ENCODE results near the gene SNN.

Gene SNN

DNA sequence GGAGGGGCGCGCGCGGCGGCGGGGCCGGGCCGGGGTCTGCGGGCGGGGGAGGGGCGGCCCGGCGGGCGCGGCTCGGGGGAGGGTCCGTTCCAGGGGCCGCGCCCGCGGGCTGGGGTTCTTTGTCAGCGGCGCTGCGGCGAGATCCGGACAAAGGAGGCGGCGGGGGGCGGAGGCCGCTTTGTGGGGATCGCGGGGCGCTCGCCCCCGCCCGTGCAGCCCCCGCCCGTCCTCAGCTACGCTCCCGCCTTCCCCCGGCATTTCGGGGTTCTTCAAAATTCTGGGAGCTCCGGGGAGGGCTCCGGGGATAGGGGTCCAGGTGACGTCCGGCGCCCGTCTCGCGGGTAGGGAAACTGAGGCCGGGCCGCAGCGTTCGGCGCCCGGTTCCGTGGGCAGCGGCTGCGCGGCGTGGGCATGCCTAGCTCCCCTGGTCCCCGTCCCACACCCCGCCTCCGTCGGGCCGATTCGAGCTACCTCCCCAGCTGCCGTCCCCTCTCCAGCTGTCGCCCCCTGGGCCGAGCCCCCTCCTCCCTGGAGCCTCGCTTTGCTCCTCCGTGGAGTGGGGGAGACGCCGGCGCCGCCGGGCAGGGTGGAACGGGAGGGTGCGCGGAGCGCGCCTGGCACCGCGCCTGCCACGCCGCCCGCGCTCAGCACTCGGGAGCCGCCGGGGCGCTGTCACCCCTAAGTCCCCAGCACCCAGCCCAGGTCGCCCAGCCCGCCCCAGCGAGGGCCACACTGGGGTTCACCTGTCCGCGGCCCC is 546 bp downstream of the SNN start:
- no peak for DNase-seq

DNA sequence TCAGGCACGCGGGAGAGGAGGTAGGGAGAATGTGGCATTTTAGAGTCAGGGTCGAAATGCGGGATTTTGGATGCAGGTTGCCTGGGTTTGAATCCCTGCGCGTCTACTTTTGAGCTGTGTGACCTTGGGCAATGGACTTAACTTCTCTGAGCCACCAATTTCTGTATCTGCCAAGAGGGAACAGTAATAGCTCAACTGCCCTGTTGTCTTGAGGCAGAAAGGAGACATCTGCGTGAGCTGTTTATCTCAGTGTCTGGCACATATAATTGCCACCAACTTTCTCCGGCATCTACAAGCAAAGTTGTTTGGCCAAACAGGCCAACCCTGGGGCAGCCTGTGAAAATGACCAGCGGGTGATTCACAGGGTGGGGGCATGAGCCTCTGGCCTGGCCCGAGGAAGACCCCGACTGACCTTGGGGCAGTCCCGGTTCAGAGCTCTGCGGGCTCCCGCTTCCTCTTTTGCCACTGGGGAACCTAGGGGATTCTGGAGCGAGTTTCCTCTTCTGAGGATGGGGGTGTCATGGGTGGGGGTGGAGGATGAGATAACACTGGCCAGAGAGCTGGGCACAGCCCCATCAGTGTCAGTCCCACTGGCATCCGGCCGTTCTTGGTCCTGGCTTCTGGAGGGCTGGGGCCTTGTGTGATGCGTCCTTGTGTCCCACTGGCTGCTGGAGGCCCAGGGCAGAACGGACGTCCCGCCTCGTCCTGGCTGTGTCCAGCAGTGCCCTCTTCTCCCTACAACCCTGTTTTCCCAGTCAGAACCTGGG is 1.3 kb downstream of the SNN start:
- no peak for DNase-seq

DNA sequence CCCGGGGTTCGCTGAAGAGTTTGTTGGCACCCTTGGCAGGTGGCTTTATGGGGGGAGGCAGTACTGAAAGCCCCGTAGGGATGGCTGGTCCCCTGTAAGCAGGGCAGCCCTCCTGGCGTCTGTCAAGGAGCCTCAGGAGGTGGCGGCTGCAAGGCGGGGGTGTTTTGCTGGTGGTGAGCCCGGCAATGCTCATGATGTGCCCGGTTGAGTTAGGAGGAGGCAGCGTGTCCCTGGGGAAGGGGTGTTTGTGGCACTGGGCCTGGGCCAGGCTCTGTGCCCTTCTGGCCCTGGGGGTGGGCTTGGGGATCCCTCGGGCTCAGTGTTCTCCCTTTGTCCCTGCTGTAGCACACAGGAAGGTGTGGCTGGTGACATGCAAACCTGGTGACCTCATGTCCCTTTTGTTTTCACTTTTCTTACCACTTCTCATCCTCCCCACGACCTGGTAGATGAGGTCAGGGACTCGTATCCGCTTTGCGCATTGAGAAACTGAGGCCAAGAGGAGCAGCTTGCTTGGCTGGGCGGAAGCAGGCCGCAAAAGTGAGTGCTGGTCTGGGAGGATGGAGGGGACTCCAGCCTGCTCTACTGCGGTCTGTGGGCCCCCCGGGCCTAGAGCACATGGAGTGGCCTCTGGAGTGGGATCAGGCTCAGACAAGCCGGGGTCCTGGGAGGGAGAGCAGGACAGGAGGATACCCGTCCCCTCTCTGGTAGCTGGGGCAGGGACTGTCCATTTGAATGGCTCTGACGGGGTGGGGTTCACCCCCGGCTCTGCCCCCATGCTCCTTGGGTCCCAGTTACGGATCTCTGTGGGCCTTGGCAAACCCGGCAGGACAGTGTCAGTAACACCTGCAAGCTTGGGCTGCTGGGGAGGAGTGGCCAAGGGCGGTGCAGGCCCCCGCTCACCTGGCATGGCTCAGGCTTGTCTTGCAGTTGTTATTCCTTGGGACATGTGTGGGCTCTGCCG is 2.2 kb downstream of the SNN start:
- DNase-seq, result no peak

DNA sequence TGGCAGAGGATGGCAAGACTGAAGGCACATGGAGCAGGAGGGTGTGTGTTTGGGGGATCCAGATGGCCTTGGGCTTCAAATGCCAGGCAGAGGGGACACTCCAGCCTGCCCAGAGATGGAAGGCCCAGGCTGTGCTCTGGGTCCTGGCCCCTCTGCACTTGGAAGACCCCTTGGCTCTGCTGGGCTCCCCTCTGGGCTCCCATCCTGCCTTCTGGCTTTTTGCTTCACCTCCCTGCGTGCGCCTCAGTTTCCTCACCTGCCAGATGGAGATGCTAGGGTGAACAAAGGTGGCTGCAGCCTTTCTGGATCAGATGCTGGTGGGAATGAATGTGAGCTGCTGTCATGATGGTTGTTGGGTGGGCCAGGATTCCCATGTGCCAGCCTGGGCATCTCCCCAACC is 3.0 kb downstream of the SNN start:
- DNase-seq, result no peak

DNA sequence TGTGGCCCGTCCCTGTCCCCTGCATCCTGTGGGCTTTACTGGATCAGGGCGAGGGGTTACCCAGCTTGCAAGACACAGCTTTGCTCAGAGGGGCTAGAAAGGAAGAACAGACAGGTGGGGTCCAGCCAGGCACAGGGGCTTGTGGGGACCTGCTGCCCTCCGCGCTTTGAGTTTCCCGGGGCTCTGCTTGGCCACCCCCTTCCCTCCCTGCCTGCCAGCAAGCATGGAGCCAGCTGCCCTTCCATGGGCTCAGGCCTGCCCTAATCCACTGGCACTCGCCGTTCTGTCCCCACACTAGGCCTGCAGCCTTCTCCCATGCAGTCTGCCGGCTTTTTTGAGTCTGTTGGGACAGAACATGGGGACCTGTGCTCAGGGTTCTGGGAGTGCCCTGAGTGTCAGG is 3.4 kb downstream of the SNN start:
- DNase-seq, result no peak

DNA sequence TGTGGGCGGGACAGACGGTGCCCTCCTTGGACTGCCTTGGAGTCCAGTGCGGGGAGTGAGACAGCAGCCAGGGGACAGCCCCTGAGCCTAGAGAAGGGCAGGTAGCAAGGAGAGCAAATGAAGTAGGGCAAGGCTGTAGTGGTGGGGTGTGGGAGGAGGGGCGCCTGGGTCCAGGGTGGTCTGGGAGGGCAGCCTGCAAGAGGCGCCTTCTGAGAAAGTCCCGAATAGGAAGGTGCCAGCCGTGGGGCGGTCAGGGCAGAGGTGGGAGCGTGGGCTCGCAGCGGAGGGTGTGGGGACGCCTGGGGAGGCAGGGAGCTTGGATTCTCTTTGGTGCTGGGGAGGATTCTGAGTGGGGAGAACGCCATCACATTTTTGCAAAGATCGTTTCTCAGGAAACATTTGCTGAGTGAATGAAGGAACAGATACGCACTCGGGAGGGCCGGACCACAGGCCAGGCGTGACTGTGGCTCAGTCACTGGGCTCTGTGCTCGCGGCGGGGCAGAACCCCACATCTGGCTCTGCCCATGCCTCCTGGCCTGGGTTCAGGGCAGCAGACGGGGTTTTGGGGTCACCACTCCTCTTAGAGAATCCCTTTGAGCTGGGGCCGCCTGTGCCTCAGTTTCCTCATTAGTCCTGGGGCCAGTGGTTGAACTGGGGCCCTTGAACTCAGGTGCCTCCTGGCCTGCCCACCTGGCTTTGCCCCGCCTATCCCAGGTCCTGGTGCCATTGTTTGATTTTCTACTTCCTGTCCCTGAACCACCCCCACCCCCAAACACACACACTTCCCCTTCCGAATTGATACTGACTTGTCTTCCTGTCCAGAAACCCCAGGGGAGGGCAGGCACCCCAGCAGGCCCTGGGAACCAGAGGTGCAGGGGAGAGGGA is 4.2 kb downstream of the SNN start:
- DNase-seq, result no peak

DNA sequence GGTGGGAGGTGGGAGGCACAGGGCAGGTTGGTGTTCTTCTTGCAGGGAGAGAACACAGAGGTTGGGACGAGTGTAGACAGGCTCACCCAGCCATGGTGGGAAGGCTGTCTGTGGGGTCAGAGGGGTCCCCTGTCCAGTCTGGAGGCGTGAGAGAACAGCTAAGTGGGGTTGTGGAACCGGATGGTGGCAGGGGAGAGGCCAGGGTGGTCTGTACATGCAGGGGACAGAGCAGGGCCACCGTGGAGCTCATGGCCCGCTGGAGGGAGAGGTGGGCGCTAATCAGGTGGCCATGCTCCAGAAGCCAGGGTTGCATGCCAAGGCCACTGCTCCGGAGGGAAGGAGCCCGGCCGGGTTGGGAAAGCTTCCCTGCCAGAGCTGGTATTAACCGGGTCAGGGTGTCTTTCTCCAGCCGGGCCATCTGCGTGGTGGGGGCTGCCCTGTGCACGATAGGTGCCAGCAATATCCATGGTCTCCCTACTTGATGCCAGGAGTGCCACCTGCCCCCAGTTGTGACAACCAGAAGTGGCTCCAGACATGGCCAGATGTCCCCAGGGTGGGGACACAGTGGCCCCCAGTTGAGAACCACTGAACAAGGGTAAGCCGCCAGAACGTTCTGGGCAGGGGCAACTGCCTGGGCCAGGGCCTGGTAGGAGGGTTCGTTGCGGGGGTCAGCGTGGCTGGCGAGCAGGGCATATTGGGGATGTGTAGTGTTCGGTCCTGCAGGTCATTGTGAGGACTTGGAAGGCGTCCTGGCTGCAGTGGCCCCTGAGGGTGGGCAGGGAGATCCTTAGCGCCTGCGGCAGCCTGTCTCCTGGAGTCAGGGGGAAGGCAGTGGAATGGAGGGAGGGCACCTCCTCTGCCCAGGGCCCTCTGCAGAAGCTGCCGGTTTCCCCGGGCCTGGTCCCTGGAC is 5.1 kb downstream of the SNN start:
- DNase-seq, result no peak

DNA sequence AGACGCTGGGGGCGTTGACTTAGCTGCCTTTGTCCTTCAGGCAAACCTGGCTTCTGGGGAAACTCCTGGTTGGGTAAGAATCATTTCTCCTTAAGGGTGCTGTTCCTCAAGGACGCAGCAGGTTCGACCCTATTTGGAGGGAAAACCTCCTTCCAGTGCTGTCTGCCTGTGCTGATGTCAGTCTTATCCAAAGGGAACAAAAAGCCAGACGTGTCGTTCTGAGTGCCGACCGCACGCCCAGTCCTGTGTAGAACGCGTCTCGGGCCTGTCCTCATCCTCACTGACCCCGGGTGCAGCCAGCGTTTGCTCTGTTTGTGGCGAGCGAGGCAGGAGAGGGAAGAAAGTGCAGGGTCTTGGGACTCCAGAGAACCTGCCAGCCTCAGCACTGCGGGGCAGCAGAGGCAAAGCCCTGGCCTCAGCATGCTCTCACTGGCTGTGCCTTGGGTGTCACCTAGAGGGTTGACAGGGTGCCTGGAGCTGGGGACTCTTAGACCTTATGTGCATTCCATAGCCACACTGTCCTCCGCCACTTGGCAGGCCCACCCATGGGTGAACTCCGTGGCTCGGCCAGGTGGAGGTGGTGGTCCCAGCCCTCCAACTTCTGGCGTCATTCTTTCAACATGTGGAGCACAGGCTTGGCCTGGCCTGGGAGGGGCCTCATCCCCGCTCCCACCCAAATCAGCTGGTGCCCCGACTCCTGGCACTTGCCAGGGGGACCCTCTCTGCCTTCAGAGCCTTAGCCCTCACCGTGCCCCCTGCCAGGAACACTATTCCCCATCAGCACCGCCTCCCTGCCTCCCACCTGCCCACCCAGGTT is 6.0 kb downstream of the SNN start:
- DNase-seq, result no peak

DNA sequence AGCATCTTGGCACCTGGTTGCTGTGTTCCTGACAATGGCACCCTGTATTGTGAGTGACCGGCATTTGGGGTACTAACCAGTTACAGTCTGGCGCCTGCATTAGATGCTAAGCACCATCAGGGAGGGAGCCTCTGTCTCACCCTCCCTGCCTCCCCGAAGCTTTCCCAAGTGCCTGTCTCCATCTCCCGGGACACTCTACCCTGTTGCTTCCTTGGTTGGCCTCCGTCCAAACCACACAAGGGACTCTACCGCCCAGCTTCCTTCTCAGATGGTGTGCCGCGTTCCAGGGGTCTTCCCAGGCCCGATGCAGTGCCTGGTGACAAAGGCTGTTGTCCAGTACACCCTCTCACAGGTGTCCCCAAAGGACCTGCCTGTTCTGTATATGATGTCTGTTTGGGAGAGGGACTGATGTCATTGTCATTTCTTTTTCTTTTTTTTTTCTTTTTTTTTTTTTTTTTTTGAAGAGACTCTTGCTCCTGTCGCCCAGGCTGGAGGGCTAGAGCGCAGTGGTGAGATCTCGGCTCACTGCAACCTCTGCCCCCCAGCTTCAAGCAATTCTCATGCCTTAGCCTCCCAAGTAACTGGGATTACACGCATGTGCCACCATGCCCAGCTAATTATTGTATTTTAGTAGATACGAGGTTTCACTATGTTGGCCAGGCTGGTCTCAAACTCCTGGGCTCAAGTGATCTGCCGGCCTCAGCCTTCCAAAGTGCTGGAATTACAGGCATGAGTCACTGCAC is 6.7 kb downstream of the SNN start:
- DNase-seq, result no peak

DNA sequence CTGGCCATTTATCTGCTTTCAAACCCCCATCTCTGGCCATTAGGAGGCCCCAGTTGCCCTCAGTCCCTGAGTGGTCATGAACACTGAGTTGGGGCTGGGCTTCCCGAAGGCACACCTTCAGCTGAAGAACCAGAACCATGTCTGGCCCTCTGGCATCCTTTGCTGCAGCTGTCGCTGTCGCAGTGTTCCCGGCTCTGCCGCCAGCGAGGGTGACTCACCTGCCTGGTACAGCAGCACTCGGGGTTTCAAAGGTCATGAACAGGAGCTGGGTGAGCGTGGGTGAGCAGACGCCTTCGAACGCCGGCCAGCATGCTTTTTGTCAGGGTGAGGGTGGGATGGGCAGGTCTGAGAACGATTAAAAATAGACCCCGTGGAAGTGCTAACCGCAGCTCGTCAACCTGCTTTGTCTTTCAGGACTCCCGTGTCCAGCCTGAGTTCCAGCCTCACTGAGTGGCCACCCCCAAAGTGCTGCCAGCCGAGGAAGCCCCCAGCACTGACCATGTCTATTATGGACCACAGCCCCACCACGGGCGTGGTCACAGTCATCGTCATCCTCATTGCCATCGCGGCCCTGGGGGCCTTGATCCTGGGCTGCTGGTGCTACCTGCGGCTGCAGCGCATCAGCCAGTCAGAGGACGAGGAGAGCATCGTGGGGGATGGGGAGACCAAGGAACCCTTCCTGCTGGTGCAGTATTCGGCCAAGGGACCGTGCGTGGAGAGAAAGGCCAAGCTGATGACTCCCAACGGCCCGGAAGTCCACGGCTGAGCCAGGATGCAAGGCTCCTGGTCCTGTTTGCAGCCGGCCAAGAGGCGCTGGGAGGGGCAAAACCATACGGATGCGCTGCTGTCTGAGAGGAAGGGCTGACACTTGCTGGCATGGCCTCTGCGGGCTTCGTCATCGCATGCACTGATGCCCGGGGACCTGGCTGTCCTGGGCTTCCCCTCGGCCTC is 7.6 kb downstream of the SNN start:
- DNase-seq, result no peak

DNA sequence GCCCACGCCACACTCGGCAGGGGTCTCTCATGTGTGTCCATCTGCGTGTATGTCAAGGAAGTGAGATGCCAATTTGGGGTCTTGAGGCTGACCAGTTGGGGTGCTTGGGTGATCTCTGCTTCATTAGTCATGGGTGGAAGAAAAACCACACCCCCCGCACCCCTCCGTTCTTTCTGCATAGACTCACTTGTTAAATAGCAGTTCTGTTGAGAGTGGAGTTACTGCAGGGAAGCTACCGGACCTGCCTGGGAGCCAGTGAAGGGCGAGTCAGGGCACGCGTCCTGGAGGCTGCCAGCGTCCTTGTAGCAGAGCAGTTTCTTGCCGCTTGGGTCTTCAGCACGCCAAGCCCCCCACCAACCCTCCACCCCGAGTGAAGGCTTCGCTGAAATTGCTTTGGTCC is 8.5 kb downstream of the SNN start:
- no peak for DNase-seq

DNA sequence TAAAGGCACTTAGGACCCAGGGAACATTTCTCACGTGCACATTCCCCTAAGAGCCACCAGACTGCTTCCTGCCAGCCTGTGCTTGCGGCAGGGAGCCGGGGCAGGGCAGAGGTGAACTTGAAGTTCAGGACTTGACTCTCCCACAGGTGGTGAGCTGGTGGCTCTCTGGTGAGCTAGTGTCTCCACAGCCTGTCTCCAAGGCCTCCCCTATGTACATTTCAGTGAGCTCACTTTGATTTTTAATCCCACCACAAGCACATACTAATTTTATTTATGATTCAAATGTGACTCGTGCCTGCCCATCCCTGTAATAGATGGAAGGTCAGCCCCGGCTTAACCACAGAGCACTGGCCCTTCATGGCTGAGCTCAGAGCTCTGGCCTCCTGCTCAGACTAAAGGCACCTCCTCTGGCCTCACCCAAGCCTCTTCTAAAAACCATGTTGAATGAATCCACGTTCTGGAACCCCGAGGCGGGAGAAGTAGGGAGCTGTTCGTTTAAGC is 9.2 kb downstream of the SNN start:
- DNase-seq, result no peak

DNA sequence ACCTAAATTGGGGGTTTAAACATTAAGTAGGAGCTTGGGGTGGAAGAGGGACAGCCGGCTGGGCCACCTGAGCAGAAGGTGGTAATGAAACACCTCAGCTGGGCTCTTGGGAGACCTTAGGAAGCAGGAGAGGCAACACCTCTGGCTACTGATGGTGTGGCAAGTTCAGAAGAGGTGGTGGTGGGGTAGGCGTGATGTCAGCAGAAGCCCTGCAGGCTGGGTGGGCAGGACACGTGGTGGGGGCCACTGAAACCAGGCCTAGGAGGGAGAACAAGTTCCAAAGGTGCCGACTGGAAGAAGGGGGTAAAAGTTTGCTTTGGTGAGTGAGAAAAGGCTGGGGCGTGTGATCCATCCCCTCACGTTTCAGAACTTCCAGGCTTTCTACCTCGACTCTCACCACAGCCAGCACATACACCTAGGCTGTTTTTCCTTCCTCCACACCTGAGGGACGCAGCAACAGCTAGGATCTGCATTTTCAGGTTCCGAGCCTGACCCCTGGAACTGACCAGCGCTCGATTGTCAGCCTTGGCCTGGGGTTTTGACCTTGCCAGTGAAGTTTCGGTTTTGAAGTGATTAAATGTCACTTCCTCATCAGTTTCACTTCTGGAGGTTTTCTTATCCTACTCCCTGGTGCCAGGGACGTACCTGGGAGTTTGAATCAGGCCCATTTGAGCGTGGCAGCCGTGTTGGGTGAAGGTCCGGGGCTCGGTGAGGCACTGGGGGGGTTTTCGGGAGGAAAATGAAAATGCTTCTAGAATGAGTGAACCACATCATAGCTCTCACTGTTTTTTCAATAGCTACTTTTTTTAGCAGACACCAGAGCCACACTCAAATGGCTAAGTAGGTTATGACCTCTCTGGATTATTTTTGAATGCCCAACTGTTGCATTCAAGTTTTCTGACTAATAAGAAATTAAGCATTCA is 10.0 kb downstream of the SNN start:
- no peak for DNase-seq

DNA sequence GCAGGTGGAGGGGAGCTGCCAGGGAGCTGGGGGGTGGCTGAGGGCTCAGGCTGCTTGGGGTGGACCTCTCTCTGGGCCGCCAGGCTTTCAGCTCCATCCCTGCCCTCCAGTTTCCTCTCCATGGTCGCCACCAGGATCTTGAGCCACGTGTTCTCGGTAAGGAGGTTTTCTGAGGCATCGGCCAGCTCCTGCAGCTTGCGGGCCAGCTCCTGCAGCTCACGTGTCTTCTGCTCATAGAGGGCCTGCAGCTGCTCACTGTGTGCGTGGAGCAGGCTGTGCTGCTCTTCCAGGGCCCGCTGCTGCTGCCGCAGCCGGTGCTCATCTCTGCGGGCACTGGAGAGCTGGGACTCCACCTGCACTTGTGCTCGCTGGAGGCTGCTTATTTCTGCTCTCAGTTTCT is 11.0 kb downstream of the SNN start:
- no peak for DNase-seq

DNA sequence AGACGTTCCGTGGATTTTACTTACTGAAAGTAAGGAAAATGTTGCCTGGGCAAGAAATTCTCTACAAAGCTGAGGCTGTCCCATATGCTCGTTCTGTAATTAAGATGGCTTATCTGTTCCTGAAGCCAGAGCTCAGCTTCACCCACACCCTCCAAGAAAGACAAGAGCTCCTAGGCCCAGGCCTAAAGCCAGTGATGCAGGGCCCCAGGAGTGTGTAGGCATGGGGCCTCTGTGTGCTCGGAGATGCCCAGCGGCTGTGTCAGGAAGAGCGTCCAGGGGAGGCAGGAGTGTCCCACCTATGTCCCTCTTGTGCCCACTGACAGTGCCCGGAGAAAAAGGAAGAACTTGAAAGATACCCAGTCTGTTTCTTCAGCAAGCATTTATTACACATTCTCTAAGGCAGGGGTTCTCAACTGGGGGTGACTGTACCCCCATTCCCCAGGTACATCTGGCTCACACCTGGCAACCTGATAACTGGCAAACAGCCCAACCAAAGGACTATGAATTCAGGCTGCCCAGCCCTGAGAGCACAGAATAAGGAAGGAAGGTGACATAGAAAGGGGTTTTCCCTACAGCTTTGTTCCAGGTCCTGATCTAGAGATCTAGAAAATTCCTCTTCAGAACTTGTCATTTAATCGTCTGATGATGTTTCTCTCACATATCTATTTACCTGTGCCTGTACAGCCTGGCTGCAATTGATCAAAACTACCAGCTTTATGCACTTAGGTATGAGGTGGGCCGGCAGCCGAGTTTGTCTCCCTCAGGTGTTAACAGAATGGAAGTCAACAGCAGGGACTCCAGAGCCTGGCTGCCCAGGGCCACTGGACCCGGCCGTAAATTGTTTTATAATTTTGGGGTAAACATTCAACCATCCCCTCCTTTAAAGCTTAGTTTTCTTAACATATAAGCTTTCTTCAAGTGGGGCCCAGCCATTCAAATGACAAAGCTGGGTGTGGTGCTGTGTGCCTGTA is 12.0 kb downstream of the SNN start:
- no peak for DNase-seq

DNA sequence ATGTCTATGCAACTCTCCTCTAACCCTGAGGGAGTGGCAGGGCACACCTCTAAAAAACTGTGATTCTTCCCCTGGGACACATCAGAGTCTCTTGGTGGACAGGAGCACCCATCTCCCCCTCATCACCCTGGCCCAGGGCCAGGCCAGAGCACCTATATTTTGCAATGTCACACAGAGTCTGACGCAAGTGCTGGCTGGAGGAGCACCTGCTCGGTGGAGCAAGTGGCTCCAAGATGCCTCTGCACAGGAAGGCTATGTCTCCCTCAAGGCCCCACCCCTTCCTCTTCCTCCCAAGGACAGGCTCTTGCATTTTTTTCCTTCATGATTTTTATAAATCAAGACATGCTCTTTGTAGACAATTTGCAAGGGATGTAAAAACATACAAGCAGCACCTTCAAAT is 13.3 kb downstream of the SNN start:
- DNase-seq, result no peak

All from SW 1271 (cell line).